Measurements from ENCODE around the gene SEC62. TPM values are rescaled to one million over a fixed set of nuclear protein-coding genes. Genes with fewer than 3 reads are reported as not detected.

Gene SEC62
- polyA plus RNA-seq, 3 donors = 15.6 to 117 (median 95.2) TPM

DNA sequence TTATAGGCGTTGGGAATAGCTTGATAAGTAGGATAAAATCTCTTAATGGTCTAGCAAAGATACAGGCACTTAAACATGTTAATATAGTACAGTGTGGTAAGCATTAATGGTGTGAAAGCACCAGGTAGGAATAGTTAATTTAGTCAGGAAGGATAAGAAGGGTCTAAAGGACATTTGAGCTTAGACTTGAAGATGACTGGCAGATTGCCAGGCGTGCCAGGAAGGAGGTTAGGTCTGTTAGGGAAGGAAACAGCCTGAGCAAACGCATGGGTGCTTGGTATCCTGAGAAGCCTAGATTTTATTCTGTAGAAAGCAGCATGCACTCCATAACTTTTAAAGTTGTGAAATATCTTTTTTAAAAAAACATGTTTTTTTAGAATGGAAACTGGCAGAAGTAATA is 17.7 kb downstream of the SEC62 start:
- H3K4me2 ChIP-seq (replicated peaks; ENCODE audit: extremely low read depth, low read length, poor library complexity, severe bottlenecking) = no peak overlapping the region
- no peak overlapping the region for H3K9ac ChIP-seq (ENCODE audit: insufficient read depth, low read length, poor library complexity, severe bottlenecking)
- WGBS (ENCODE audit: insufficient coverage) = 20% methylated on average over 1 of the region's 3 CpGs
- peaks cover 10 to 13% of the 10 kb centered on the region in 2 donors for H3K4me1 ChIP-seq (ENCODE audit: control insufficient read depth in 1 of 2, insufficient read depth in 2 of 2, low read length in 2 of 2)
- Mint-ChIP-seq H3K27ac (peak overlapping the region in 2 of 7 donors; percentile 28 to 38), H3K36me3 (peaks cover 65 to 79% of the 10 kb centered on the region in 2 donors), H3K4me1 (peaks cover 12% of the 10 kb centered on the region), H3K4me3 (no peak overlapping the region), H3K27me3 (ENCODE audit: low read depth in 3 of 3) (no peaks in the 10 kb centered on the region), H3K9me3 (peaks cover 0 to 2% (median 0%) of the 10 kb centered on the region in 7 donors)
- peaks cover 5% of the 10 kb centered on the region for H4K20me1 ChIP-seq (ENCODE audit: insufficient read depth, low read length)
- peaks cover 14% of the 10 kb centered on the region for H3K79me2 ChIP-seq (ENCODE audit: insufficient read depth, low read length)
- H3K9me3 ChIP-seq (replicated peaks in 1 of 2; ENCODE audit: control insufficient read depth in 1 of 2, insufficient read depth in 1 of 2, low read length in 2 of 2) = no peaks in the 10 kb centered on the region
- H3K36me3 ChIP-seq (replicated peaks in 1 of 2; ENCODE audit: control insufficient read depth in 1 of 2, insufficient read depth in 2 of 2, low read length in 2 of 2) = peaks cover 86 to 92% of the 10 kb centered on the region in 2 donors
- TF ChIP-seq, protein P1, sequence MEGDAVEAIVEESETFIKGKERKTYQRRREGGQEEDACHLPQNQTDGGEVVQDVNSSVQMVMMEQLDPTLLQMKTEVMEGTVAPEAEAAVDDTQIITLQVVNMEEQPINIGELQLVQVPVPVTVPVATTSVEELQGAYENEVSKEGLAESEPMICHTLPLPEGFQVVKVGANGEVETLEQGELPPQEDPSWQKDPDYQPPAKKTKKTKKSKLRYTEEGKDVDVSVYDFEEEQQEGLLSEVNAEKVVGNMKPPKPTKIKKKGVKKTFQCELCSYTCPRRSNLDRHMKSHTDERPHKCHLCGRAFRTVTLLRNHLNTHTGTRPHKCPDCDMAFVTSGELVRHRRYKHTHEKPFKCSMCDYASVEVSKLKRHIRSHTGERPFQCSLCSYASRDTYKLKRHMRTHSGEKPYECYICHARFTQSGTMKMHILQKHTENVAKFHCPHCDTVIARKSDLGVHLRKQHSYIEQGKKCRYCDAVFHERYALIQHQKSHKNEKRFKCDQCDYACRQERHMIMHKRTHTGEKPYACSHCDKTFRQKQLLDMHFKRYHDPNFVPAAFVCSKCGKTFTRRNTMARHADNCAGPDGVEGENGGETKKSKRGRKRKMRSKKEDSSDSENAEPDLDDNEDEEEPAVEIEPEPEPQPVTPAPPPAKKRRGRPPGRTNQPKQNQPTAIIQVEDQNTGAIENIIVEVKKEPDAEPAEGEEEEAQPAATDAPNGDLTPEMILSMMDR (IDR thresholded peaks at IDR 0.05) = no peak
- no peak overlapping the region for H3K4me3 ChIP-seq (replicated peaks in 1 of 3; ENCODE audit: low read depth in 2 of 3, low read length in 3 of 3)
- intact Hi-C loops (cut with micrococcal nuclease) = loop anchor here in 1 of 2 donors (10.0 kb wide), 1 partner anchor 51 kb away; the partner anchor contains the start of gene GPR160
- no peak for DNase-seq
- no peak overlapping the region for H3K27ac ChIP-seq (ENCODE audit: low read depth in 1 of 2, low read length in 2 of 2)
- H2AFZ ChIP-seq (ENCODE audit: insufficient read depth, low read depth, low read length, poor library complexity, severe bottlenecking) = no peak overlapping the region
- H3K27me3 ChIP-seq (ENCODE audit: control insufficient read depth in 2 of 2, insufficient read depth in 2 of 2, low read length in 2 of 2) = no peaks in the 10 kb centered on the region

DNA sequence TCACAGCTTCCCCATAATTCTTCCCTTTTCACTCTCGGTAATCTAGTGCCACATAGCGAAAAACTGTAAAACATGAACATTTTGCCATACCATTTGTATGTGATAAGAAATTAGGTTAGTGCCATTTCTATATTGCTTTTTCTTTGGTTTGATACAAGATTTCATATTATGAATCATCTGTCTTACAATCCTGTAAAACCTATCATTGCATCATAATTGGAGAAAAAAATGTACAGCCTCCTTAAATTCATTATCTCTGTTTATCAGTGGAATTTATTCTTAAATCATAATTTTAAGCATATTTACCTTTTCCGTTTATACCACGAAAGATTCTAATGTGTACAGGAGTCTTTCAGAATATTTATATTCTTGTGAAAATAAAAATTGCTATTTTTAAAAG is 23.8 kb downstream of the SEC62 start:
- Histone ChIP-seq H3K79me2 (ENCODE audit: insufficient read depth, low read length) (no peaks in the 10 kb centered on the region), H3K4me1 (ENCODE audit: control insufficient read depth in 1 of 2, insufficient read depth in 2 of 2, low read length in 2 of 2) (peaks cover 4 to 8% of the 10 kb centered on the region in 2 donors), H3K27me3 (ENCODE audit: control insufficient read depth in 2 of 2, insufficient read depth in 2 of 2, low read length in 2 of 2) (no peaks in the 10 kb centered on the region), H3K9me3 (replicated peaks in 1 of 2; ENCODE audit: control insufficient read depth in 1 of 2, insufficient read depth in 1 of 2, low read length in 2 of 2) (no peaks in the 10 kb centered on the region), H3K27ac (ENCODE audit: low read depth in 1 of 2, low read length in 2 of 2) (no peak overlapping the region), H2AFZ (ENCODE audit: insufficient read depth, low read depth, low read length, poor library complexity, severe bottlenecking) (no peak overlapping the region), H4K20me1 (ENCODE audit: insufficient read depth, low read length) (no peaks in the 10 kb centered on the region), H3K36me3 (replicated peaks in 1 of 2; ENCODE audit: control insufficient read depth in 1 of 2, insufficient read depth in 2 of 2, low read length in 2 of 2) (peaks cover 68 to 93% of the 10 kb centered on the region in 2 donors), H3K9ac (ENCODE audit: insufficient read depth, low read length, poor library complexity, severe bottlenecking) (no peak overlapping the region), H3K4me2 (replicated peaks; ENCODE audit: extremely low read depth, low read length, poor library complexity, severe bottlenecking) (no peak overlapping the region), H3K4me3 (replicated peaks in 1 of 3; ENCODE audit: low read depth in 2 of 3, low read length in 3 of 3) (no peak overlapping the region)
- Mint-ChIP-seq H3K4me1 (peaks cover 5% of the 10 kb centered on the region), H3K4me3 (no peak overlapping the region), H3K9me3 (peaks cover 0 to 2% (median 0%) of the 10 kb centered on the region in 7 donors), H3K36me3 (peaks cover 36 to 44% of the 10 kb centered on the region in 2 donors), H3K27ac (no peak overlapping the region), H3K27me3 (ENCODE audit: low read depth in 3 of 3) (no peaks in the 10 kb centered on the region)
- TF ChIP-seq, protein P1 (IDR thresholded peaks at IDR 0.05) = no peak
- DNase-seq = no peak
- WGBS (ENCODE audit: insufficient coverage) = no CpG with 5 or more reads among the region's 4 CpGs
- intact Hi-C loops (cut with micrococcal nuclease) = loop anchor here in 1 of 2 donors (10.0 kb wide), 1 partner anchor 54 kb away; no protein-coding TSS in a partner anchor

Measured in CD14-positive monocyte (primary cell).